Heart right ventricle (tissue), 16 donors: ENCODE data around the gene DIS3L. TPM values are rescaled to one million over a fixed set of nuclear protein-coding genes. Genes with fewer than 3 reads are reported as not detected.

Source experiments
- ATAC-seq, 8 donors: fragments of 200-7000 bp; cut with Tn5 transposase; one replicate each; pipeline ENCODE4 v1.9.1; 2020; ENCODE audit warnings: mild to moderate bottlenecking in 8 of 8, moderate library complexity in 8 of 8, moderate number of reproducible peaks in 1 of 8
- DNase-seq, 2 donors: peaks; one replicate each; pipeline ENCODE4 v3.0.0-alpha.2; 2020
- H3K27ac ChIP-seq, 10 donors: fragments of 200-600 bp; sonication (generic) in 2 of 10; one replicate each; pipeline versions ENCODE4 v1.5.0 to v1.8.0; 2020 to 2022; ENCODE audit warnings: mild to moderate bottlenecking in 3 of 10
- H3K27me3 ChIP-seq, 7 donors: fragments of 200-600 bp; one replicate each; pipeline ENCODE4 v1.8.0; 2021 to 2022; ENCODE audit warnings: mild to moderate bottlenecking in 2 of 7
- H3K36me3 ChIP-seq, 9 donors: fragments of 200-600 bp; sonication (generic) in 1 of 9; one replicate each; pipeline versions ENCODE4 v1.5.0 to v1.8.0; 2020 to 2022; ENCODE audit warnings: mild to moderate bottlenecking in 2 of 9
- H3K4me1 ChIP-seq, 9 donors: fragments of 200-600 bp; sonication (generic) in 1 of 9; one replicate each; pipeline versions ENCODE4 v1.5.0 to v1.8.0; 2020 to 2022; ENCODE audit warnings: mild to moderate bottlenecking in 4 of 9
- H3K4me3 ChIP-seq, 10 donors: fragments of 200-600 bp; sonication (generic) in 2 of 10; one replicate each; pipeline versions ENCODE4 v1.5.0 to v1.8.0; 2020 to 2022; ENCODE audit warnings: mild to moderate bottlenecking in 7 of 10, moderate library complexity in 2 of 10
- H3K9me3 ChIP-seq, 11 donors: fragments of 200-600 bp in 10 of 11; sonication (generic) in 2 of 11; one replicate each; pipeline versions ENCODE4 v1.5.0 to v1.8.0; 2013 to 2022; ENCODE audit warnings: mild to moderate bottlenecking in 2 of 11, control low read depth in 1 of 11, moderate library complexity in 1 of 11
- WGBS, 2 donors: extraction: QIAGEN DNeasy Blood & Tissue Kit; methylation state at CpG; one replicate each; pipeline ENCODE4 v1.1.7; 2013; ENCODE audit warnings: inconsistent platforms in 1 of 2; 5-methylcytosine and 5-hydroxymethylcytosine counted together
- intact Hi-C, 10 donors: fragments of 100-400 bp; cut with DNase I; formaldehyde crosslinking; loops; one replicate each; pipeline versions ENCODE4 v1.11.1 to v1.14.2; 2022
- polyA plus RNA-seq, 2 donors: library from polyadenylated mRNA; stranded (reverse); fragments of 200-250 nt; gene quantifications; one replicate each; pipeline ENCODE4 v1.2.3, GENCODE V29; 2013
- total RNA-seq, 10 donors: library from RNA; stranded (reverse); fragmentation: NEBNext Ultra II Directional in 3 of 10; extraction: Animal tissue kit (Norgen Biotek cat#: 25700) in 3 of 10; gene quantifications; one replicate each; pipeline versions ENCODE4 v1.2.1 to v1.2.4, GENCODE V29; 2021 to 2023
- TF ChIP-seq, protein P1 (sequence below), 9 donors: fragments of 200-600 bp; sonication (generic) in 2 of 9; IDR thresholded peaks; one replicate each; pipeline versions ENCODE4 v1.5.0 to v1.8.0; 2021 to 2022; ENCODE audit warnings: antibody characterized with exemption in 9 of 9, mild to moderate bottlenecking in 5 of 9, moderate library complexity in 1 of 9
- donor health status: Arrhythmogenic right ventricular cardiomyopathy.
- donor health status: ischemic (EF 13 %, LVEDD 7.1; RV severe dilation, severe dysfunction).
- donor health status: healthy with polysubstance abuse.
- donor health status: DM: no; HTN: yes; CAD: no.
- donor health status: DM: no; HTN: no; CAD: no.
- donor health status: ischemic (EF 25% LVEDD 6.9; RV normal size, moderate dysfunction).
- donor health status: ischemic (EF 25% LVEDD 5.7; RV mildly dilated, moderate dysfunction).
- donor health status: healthy.
- donor health status: DM: yes; HTN: yes; CAD: no.
- donor health status: Ischemic cardiomyopathy.
- donor health status: ischemic (EF 35%, LVEDD 5.7; RV mildly dilated, moderate dysfunction).
- donor health status: nonischemic (EF 11% LVEDD 7.7; RV severe dilation, severe dysfunction).
- donor health status: DM: yes; HTN: yes; CAD: no.
- donor health status: PGD.
- donor health status: ischemic (EF 29% LVEDD 5.4; RV normal size, mild dysfunction).
- donor health status: nonischemic (EF 23%, LVEDD 6.1; RV moderate dilation, normal function).

Gene DIS3L
- total and polyA plus RNA-seq, 12 donors, result 10.6 to 49.6 (median 38.3) TPM

DNA sequence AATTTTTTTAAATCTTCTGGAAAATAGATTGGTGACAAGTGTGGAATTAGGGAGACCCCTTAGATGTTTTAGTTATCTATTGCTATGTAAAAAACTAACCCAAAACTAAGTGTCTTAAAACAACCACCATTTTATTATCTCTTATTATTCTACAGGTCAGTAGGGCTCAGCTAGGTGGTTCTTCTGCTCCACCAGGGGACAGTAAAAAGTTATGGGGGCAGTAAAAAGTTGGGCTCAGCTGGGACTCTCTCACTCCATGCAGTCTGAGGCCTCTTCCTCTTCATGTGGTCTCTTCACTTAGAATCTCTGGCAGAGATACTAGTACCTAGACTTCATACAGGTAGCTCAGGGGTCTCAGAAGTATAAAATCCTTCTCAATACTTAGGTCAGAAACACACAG, 18.0 kb upstream of the DIS3L start:
- DNase-seq (no peak), ATAC-seq (no peak)
- no peak overlapping the region for H3K4me3 ChIP-seq
- intact Hi-C loops, result loop anchor here in 1 of 10 donors (5.0 kb wide), 1 partner anchor 358 kb away; no protein-coding TSS in a partner anchor
- peaks cover 0 to 3% (median 0%) of the 10 kb centered on the region in 11 donors for H3K9me3 ChIP-seq
- TF ChIP-seq, protein P1, sequence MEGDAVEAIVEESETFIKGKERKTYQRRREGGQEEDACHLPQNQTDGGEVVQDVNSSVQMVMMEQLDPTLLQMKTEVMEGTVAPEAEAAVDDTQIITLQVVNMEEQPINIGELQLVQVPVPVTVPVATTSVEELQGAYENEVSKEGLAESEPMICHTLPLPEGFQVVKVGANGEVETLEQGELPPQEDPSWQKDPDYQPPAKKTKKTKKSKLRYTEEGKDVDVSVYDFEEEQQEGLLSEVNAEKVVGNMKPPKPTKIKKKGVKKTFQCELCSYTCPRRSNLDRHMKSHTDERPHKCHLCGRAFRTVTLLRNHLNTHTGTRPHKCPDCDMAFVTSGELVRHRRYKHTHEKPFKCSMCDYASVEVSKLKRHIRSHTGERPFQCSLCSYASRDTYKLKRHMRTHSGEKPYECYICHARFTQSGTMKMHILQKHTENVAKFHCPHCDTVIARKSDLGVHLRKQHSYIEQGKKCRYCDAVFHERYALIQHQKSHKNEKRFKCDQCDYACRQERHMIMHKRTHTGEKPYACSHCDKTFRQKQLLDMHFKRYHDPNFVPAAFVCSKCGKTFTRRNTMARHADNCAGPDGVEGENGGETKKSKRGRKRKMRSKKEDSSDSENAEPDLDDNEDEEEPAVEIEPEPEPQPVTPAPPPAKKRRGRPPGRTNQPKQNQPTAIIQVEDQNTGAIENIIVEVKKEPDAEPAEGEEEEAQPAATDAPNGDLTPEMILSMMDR (IDR thresholded peaks at IDR 0.05), result no peak
- no peaks in the 10 kb centered on the region for H3K4me1 ChIP-seq
- H3K27me3 ChIP-seq, result peaks cover 0 to 12% (median 0%) of the 10 kb centered on the region in 7 donors
- H3K27ac ChIP-seq, result no peak overlapping the region
- H3K36me3 ChIP-seq, result no peaks in the 10 kb centered on the region

- Histone ChIP-seq H3K4me3 (no peak overlapping the region), H3K27ac (no peak overlapping the region), H3K36me3 (no peaks in the 10 kb centered on the region), H3K9me3 (peaks cover 0 to 3% (median 0%) of the 10 kb centered on the region in 11 donors), H3K4me1 (no peaks in the 10 kb centered on the region), H3K27me3 (peaks cover 0 to 7% (median 0%) of the 10 kb centered on the region in 7 donors)
- DNase-seq (no peak), ATAC-seq (no peak)
- 91 to 93% methylated on average over 3 of the region's 3 CpGs for WGBS, 2 donors
- TF ChIP-seq, protein P1 (IDR thresholded peaks at IDR 0.05), result no peak
- intact Hi-C loops, result loop anchor here in 1 of 10 donors (5.0 kb wide), 1 partner anchor 359 kb away; no protein-coding TSS in a partner anchor
Observed at GRCh38 chr15:66276546-66276945, 16.8 kb upstream of the DIS3L start.

DNA sequence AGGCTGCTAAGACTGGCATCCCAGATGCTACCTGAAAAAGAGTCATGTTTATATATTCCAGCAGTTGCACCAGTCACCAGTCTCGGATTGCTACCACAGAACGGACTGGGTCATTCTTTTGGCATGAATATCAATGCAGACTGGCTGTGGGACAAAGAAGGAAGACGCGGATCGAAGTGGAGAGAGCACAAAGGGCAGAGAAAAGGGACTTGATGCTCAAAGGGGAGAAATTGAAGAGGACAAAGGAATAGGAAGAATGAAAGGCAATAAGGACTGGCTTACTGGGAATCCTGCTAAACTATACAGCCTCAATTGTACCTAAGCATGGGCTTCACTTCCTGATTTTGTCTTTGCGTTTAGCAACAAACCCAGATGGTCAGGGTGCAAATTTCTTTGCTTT, 15.3 kb upstream of the DIS3L start:
- Histone ChIP-seq H3K4me3 (no peak overlapping the region), H3K9me3 (peaks cover 0 to 3% (median 0%) of the 10 kb centered on the region in 11 donors), H3K36me3 (no peaks in the 10 kb centered on the region), H3K27me3 (peaks cover 0 to 5% (median 0%) of the 10 kb centered on the region in 7 donors), H3K27ac (no peak overlapping the region), H3K4me1 (no peaks in the 10 kb centered on the region)
- TF ChIP-seq, protein P1 (IDR thresholded peaks at IDR 0.05), result no peak
- no peak for DNase-seq
- WGBS, 2 donors, result 78 to 84% methylated on average over 6 of the region's 6 CpGs
- intact Hi-C loops, result loop anchor here in 1 of 10 donors (5.0 kb wide), 1 partner anchor 361 kb away; no protein-coding TSS in a partner anchor
- no peak for ATAC-seq

GRCh38 chr15:66278671-66279070, 14.7 kb upstream of the DIS3L start:
- Histone ChIP-seq H3K9me3 (peaks cover 0 to 3% (median 0%) of the 10 kb centered on the region in 11 donors), H3K4me3 (no peak overlapping the region), H3K36me3 (no peaks in the 10 kb centered on the region), H3K27me3 (peaks cover 0 to 5% (median 0%) of the 10 kb centered on the region in 7 donors), H3K27ac (no peak overlapping the region), H3K4me1 (no peaks in the 10 kb centered on the region)
- intact Hi-C loops, result loop anchor here in 1 of 10 donors (5.0 kb wide), 1 partner anchor 361 kb away; no protein-coding TSS in a partner anchor
- WGBS, 2 donors, result 88 to 90% methylated on average over 6 of the region's 6 CpGs
- DNase-seq (no peak), ATAC-seq (no peak)
- TF ChIP-seq, protein P1 (IDR thresholded peaks at IDR 0.05), result no peak
